K562 (cell line): ENCODE results near the gene ANKLE1. TPM values are rescaled to one million over a fixed set of nuclear protein-coding genes. Genes with fewer than 3 reads are reported as not detected.

Experiments used
- BHLHE40 ChIP-seq: IDR thresholded peaks from 2 replicates; pipeline ENCODE4 v1.6.1; 2011; ENCODE audit warnings: low read length, improper control_type of control experiment
- ETS2 ChIP-seq: IDR thresholded peaks from 2 replicates; pipeline ENCODE4 v1.6.1; 2016; ENCODE audit warnings: borderline replicate concordance, missing genetic modification characterization, mild to moderate bottlenecking, moderate library complexity, missing compliant biosample characterization; ENCODE audit not compliant: poor library complexity, severe bottlenecking
- ETV6 ChIP-seq, 3 experiments: fragments of 150-350 bp in 1 of 3; sonication (generic) in 1 of 3; formaldehyde crosslinking in 1 of 3; IDR thresholded peaks; 2 replicates each; pipeline versions ENCODE4 v1.6.1 to v1.8.0; 2014 to 2022; ENCODE audit warnings: borderline replicate concordance in 2 of 3, low read depth in 2 of 3, antibody characterized with exemption in 1 of 3, low read length in 1 of 3, mild to moderate bottlenecking in 1 of 3, missing genetic modification reagents in 1 of 3
- HDAC6 ChIP-seq: IDR thresholded peaks from 2 replicates; pipeline ENCODE4 v1.6.1; 2012; ENCODE audit warnings: low read depth, mild to moderate bottlenecking, control low read depth, inconsistent platforms, low read length, moderate library complexity
- HNRNPL ChIP-seq: fragments of 200-400 bp; formaldehyde crosslinking; IDR thresholded peaks from 2 replicates; pipeline ENCODE4 v1.6.1; 2017; ENCODE audit warnings: low read depth, mild to moderate bottlenecking, low read length
- KLF13 ChIP-seq: fragments of 450-650 bp; IDR thresholded peaks from 2 replicates; pipeline ENCODE4 v1.6.1; 2016; ENCODE audit warnings: missing genetic modification characterization, low read depth, mild to moderate bottlenecking, missing compliant biosample characterization, moderate library complexity, borderline replicate concordance
- MCM7 ChIP-seq, 2 experiments: fragments of 450-650 bp; IDR thresholded peaks; 2 replicates each; pipeline ENCODE4 v1.6.1; 2016 to 2018
- MYBL2 ChIP-seq, 2 experiments: fragments of 450-650 bp in 1 of 2; sonication (generic) in 1 of 2; formaldehyde crosslinking in 1 of 2; IDR thresholded peaks; 2 replicates each; pipeline versions ENCODE4 v1.6.1 to v1.8.1; 2017 to 2022; ENCODE audit warnings: borderline replicate concordance in 1 of 2, inconsistent platforms in 1 of 2, low read depth in 1 of 2, mild to moderate bottlenecking in 1 of 2, missing genetic modification reagents in 1 of 2, moderate library complexity in 1 of 2
- NCOA1 ChIP-seq: fragments of 450-650 bp; IDR thresholded peaks from 2 replicates; pipeline ENCODE4 v1.6.1; 2016; ENCODE audit warnings: low read depth
- NUFIP1 ChIP-seq: fragments of 450-650 bp; IDR thresholded peaks from 2 replicates; pipeline ENCODE4 v1.6.1; 2018; ENCODE audit not compliant: partially characterized antibody
- RFX5 ChIP-seq: IDR thresholded peaks from 2 replicates; pipeline ENCODE4 v1.6.1; 2011; ENCODE audit warnings: low read depth, mild to moderate bottlenecking, improper control_type of control experiment, low read length
- SMARCC2 ChIP-seq: fragments of 450-650 bp; IDR thresholded peaks from 2 replicates; pipeline ENCODE4 v1.6.1; 2017; ENCODE audit warnings: antibody characterized with exemption, moderate library complexity, mild to moderate bottlenecking, low read depth
- STAT5A ChIP-seq: IDR thresholded peaks from 2 replicates; pipeline ENCODE4 v1.6.1; 2012; ENCODE audit warnings: low read length, inconsistent platforms, borderline replicate concordance
- ZBED1 ChIP-seq: IDR thresholded peaks from 2 replicates; pipeline ENCODE4 v1.6.1; 2014
- ZNF175 ChIP-seq: fragments of 200-800 bp; sonication (Bioruptor generic); IDR thresholded peaks from 2 replicates; pipeline ENCODE4 v1.6.1; 2016; ENCODE audit warnings: low read depth, mild to moderate bottlenecking, missing genetic modification characterization, missing compliant biosample characterization
- ZNF239 ChIP-seq: fragments of 250-450 bp; sonication (Bioruptor Pico); IDR thresholded peaks from 2 replicates; pipeline ENCODE4 v1.4.0; 2020; ENCODE audit warnings: mild to moderate bottlenecking
- ZNF354B ChIP-seq: fragments of 250-450 bp; sonication (Bioruptor Pico); IDR thresholded peaks from 2 replicates; pipeline ENCODE4 v1.4.0; 2020
- ZNF583 ChIP-seq: fragments of 250-450 bp; sonication (Bioruptor Pico); IDR thresholded peaks from 2 replicates; pipeline ENCODE4 v1.4.0; 2020
- polyA plus RNA-seq, 8 experiments: library from polyadenylated mRNA; depleted of rRNA in 4 of 8; stranded (reverse) in 5 of 8; unstranded in 3 of 8; fragments of >200 nt; fragmentation: Nextera tagmentation in 2 of 8; fragmentation: Illumina TruSeq in 1 of 8; extraction: Ambion mirVana in 2 of 8; extraction: Trizol in 1 of 8; gene quantifications; 2 replicates each; pipeline versions ENCODE4 v1.2.1 to v1.2.3, GENCODE V29; 2011 to 2014; ENCODE audit warnings: inconsistent platforms in 1 of 8, missing spikeins in 1 of 8
- total RNA-seq, 7 experiments: library from RNA; depleted of rRNA in 6 of 7; stranded (reverse); fragments of >200 nt in 6 of 7; fragmentation: Illumina TruSeq in 2 of 7; extraction: Trizol in 2 of 7; gene quantifications; 2 replicates each; pipeline versions ENCODE4 v1.2.1 to v1.2.3, GENCODE V29; 2011 to 2021; ENCODE audit warnings: low replicate concordance in 1 of 7
- TF ChIP-seq, protein P1 (sequence below): fragments of 450-650 bp; formaldehyde crosslinking; IDR thresholded peaks from 2 replicates; pipeline ENCODE4 v1.4.0; 2020; ENCODE audit warnings: mild to moderate bottlenecking, moderate library complexity
- TF ChIP-seq, protein P2 (sequence below): fragments of 450-650 bp; IDR thresholded peaks from 2 replicates; pipeline ENCODE4 v1.6.1; 2016; ENCODE audit warnings: mild to moderate bottlenecking
- TF ChIP-seq, protein P3 (sequence below): sonication (generic); formaldehyde crosslinking; IDR thresholded peaks from 2 replicates; pipeline ENCODE4 v1.8.0; 2022; ENCODE audit warnings: mild to moderate bottlenecking, missing genetic modification reagents, borderline replicate concordance

Gene ANKLE1
- total and polyA plus RNA-seq, 9 of the 15 experiments (the other 6 are each of a cell fraction or from before 2014, with no cell fraction given) = 0.63 to 9.2 (median 2.9) TPM

DNA sequence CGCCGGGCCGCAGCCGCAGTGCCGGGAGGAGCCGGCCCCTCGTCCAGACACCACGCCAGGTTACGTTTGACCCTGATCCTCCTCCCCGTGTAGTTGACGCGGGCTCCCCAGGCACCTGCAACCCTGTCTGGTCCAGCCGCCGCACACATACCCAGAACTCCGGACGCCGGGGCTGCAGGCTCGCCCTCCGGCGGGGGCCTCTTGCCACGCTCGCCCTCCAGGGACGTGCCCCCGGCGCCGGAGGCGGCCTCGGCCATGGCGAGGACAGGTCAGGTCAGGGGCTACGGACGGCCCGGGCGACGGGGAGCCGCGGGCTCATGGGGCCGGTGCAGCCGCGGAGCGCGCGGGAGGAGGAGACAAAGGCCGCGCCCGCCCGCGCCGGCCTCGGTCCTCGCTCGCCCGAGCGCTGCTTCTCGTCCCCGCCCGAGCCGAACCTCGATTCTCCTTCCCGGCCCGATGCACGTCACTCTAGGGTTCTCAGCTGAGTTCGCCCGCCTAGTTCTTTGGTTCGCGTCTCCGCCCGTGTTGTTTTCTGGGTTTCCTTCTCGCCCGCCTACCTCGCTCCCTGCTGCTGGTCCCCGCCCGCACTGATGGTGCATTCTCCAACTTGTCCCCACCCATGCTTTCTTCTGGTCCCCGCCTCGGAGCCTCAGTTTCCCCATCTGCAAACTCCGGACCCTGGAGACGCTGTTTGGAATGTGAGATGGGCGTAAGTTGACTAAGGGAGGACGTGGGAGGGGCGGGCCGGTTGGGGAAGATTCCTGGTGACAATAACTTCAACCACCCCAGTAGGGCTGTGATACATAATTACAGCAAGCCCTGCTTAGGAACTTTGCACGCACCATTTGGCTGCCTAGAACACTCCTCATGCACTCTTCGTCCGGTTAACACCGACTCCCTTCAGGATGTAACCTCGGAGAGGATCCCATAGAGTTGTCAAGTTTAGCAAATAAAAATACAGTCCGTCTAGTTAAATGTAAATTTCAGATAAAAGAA is 53.0 kb downstream of the ANKLE1 start, which contains the start of gene ANO8 (continued):
- TF ChIP-seq ZNF354B (CRISPR knock-in tag) = no peak
- TF ChIP-seq, protein P1, sequence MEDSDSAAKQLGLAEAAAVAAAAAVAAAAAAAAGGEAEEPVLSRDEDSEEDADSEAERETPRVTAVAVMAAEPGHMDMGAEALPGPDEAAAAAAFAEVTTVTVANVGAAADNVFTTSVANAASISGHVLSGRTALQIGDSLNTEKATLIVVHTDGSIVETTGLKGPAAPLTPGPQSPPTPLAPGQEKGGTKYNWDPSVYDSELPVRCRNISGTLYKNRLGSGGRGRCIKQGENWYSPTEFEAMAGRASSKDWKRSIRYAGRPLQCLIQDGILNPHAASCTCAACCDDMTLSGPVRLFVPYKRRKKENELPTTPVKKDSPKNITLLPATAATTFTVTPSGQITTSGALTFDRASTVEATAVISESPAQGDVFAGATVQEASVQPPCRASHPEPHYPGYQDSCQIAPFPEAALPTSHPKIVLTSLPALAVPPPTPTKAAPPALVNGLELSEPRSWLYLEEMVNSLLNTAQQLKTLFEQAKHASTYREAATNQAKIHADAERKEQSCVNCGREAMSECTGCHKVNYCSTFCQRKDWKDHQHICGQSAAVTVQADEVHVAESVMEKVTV (CRISPR knock-in tag) = no peak
- TF ChIP-seq ZNF239 (CRISPR knock-in tag) = no peak
- TF ChIP-seq, protein P2, sequence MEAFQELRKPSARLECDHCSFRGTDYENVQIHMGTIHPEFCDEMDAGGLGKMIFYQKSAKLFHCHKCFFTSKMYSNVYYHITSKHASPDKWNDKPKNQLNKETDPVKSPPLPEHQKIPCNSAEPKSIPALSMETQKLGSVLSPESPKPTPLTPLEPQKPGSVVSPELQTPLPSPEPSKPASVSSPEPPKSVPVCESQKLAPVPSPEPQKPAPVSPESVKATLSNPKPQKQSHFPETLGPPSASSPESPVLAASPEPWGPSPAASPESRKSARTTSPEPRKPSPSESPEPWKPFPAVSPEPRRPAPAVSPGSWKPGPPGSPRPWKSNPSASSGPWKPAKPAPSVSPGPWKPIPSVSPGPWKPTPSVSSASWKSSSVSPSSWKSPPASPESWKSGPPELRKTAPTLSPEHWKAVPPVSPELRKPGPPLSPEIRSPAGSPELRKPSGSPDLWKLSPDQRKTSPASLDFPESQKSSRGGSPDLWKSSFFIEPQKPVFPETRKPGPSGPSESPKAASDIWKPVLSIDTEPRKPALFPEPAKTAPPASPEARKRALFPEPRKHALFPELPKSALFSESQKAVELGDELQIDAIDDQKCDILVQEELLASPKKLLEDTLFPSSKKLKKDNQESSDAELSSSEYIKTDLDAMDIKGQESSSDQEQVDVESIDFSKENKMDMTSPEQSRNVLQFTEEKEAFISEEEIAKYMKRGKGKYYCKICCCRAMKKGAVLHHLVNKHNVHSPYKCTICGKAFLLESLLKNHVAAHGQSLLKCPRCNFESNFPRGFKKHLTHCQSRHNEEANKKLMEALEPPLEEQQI = no peak
- TF ChIP-seq HDAC6 = no peak
- TF ChIP-seq ETV6 (IDR thresholded peaks at IDR 0.05; ENCODE audit: borderline replicate concordance in 1 of 2, low read depth in 2 of 2, low read length in 1 of 2) = no peak
- peak; percentile 81; the same call in 1 of the 2 replicates for TF ChIP-seq ETV6 (CRISPR knock-in tag; IDR thresholded peaks at IDR 0.05; ENCODE audit: borderline replicate concordance)
- no peak for TF ChIP-seq ETS2
- TF ChIP-seq STAT5A = peak; percentile 20; the same call in 1 of the 2 replicates
- TF ChIP-seq HNRNPL = peak; percentile 90
- TF ChIP-seq MCM7 (IDR thresholded peaks at IDR 0.05) = no peak
- TF ChIP-seq NUFIP1 = no peak
- TF ChIP-seq BHLHE40 = peak; percentile 69
- no peak for TF ChIP-seq ZNF175 (CRISPR knock-in tag)
- peak; percentile 15 for TF ChIP-seq ZBED1
- no peak for TF ChIP-seq MYBL2 (IDR thresholded peaks at IDR 0.05; ENCODE audit: low read depth)
- TF ChIP-seq MYBL2 (CRISPR knock-in tag; IDR thresholded peaks at IDR 0.05; ENCODE audit: borderline replicate concordance) = no peak
- peak; percentile 71; the same call in 1 of the 2 replicates for TF ChIP-seq ZNF583 (CRISPR knock-in tag)
- TF ChIP-seq, protein P3, sequence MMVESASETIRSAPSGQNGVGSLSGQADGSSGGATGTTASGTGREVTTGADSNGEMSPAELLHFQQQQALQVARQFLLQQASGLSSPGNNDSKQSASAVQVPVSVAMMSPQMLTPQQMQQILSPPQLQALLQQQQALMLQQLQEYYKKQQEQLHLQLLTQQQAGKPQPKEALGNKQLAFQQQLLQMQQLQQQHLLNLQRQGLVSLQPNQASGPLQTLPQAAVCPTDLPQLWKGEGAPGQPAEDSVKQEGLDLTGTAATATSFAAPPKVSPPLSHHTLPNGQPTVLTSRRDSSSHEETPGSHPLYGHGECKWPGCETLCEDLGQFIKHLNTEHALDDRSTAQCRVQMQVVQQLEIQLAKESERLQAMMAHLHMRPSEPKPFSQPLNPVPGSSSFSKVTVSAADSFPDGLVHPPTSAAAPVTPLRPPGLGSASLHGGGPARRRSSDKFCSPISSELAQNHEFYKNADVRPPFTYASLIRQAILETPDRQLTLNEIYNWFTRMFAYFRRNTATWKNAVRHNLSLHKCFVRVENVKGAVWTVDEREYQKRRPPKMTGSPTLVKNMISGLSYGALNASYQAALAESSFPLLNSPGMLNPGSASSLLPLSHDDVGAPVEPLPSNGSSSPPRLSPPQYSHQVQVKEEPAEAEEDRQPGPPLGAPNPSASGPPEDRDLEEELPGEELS (CRISPR knock-in tag) = no peak; the same call in 1 of the 2 replicates
- TF ChIP-seq SMARCC2 = peak; percentile 42; the same call in 1 of the 2 replicates
- no peak; the same call in 1 of the 2 replicates for TF ChIP-seq KLF13 (tag)
- TF ChIP-seq NCOA1 = peak; percentile 65; the same call in 1 of the 2 replicates
- 0 out of 2 replicates have a peak, but pooled peaks have one; percentile 18 for TF ChIP-seq RFX5
